Activated gamma-delta T cell treated with Interleukin-2 at 50 U/mL for 16 hours (primary cell): ENCODE measurements around the gene GRPEL1.
"Not testable (repeated sequence)": the region's sequence is repeated elsewhere in the genome, so short reads cannot be mapped to it uniquely, and the experiment has no call there.

Experiments
- DNase-seq: peaks from one replicate; pipeline ENCODE4 v3.0.0-alpha.2; 2020

The GRPEL1 gene

DNA sequence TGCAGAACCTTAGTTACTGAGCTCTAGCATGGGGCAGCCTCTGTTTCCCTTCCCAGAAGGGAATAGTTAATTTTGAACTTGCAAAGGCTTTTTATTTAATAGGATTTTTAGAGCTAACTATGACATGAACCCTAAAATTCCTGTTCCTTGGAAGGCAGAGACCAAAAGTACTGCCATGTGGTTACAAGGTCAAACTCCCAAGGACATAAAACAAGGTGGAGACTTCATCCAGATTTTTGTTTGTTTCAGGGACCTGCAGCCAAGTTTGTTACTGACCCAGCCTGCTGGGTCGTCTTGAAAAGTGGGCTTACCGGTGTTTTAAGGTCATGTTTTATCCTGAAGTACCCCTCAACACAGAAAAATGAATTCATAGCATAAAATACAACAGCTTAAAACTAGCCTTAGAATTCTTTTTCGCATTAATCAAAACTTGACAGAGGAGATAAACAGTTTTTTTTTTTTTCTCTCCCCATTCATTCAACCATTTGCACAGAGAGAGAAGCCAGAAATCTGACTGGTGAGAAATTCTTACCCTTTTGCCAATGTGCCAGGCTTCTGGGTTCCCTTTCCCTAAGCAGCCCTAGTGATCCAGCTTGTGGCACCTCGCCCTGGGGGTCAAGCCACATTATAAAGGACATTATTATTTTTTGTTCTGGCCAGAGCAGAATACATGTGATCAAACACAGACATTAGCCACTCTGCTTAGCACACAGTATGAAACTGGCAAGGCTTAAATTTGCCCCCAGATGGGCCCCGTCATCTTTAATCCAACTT is 21.5 kb upstream of the GRPEL1 start:
- DNase-seq: no peak

GRCh38 chr4:7087036-7087435 is 19.2 kb upstream of the GRPEL1 start:
- no peak for DNase-seq

GRCh38 chr4:7086384-7086783 is 18.5 kb upstream of the GRPEL1 start:
- DNase-seq: no peak

DNA sequence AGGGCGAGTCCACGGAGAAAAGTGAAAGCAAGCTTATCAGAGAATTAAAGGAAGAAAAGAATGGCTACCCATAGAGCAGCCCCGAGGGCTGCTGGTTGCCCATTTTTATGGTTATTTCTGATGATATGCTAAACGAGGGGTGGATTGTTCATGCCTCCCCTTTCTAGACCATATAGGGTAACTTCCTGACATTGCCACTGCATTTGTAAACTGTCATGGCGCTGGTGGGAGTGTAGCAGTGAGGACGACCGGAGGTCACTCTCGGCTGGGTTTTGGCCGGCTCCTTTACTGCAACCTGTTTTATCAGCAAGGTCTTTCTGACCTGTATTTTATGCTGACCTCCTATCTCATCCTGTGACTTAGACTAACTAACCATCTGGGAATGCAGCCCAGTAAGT is 16.7 kb upstream of the GRPEL1 start:
- not testable (repeated sequence) for DNase-seq

DNA sequence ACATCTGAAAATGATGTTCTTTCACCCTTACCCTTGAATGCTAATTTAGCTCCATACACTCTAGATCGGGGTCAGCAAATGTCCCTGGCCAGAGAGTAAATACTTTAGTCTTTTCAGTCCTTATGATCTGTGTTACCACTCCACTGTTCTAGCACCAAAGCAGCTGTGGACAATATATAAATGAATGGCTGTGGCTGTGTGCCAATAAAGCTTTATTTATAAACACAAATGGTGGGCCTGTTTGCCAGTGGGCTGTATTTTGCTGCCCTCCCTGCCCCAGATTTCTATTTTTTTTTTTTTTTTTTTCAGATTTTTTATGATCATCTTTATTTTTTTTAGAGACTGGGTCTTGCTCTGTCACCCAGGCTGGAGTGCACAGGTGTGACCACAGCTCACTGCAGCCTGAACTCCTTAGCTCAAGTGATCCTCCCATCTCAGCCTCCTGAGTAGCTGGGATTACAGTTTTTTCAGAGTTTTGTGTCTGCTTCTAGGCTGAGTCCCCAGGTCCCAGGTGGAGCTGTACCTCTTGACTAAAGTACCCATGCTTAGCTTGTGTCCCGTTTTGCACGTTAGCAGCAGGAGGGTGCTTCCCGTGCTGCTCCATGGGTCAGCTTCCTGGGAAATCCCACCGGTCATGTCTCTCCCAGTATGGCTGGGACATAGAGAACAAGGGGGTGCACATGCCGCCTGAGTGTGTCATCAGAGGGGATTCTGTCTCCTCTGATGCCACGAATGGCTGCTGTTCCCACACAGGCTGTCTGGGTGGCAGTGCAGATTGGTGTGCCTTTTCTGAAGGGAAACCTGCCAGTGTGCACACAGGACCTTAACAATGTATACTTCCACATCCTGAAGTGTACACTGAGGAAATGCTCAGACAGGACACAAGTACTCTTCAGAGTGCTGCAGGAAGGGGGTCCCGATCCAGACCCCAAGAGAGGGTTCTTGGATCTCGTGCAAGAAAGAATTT is 16.0 kb upstream of the GRPEL1 start:
- DNase-seq: no peak

- not testable (repeated sequence) for DNase-seq
Measured at GRCh38 chr4:7079909-7080308, 12.0 kb upstream of the GRPEL1 start.

DNA sequence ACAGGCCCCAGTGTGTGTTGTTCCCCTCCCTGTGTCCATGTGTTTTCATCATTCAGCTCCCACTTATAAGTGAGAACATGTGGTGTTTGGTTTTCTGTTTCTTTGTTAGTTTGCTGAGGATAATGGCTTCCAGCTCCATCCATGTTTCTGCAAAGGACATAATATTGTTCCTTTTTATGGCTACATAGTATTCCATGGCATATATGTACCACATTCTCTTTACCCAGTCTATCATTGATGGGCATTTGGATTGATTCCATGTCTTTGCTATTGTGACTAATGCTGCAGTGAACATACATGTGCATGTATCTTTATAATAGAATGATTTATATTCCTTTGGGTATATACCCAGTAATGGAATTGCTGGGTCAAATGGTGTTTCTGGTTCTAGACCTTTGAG is 11.6 kb upstream of the GRPEL1 start:
- DNase-seq: not testable (repeated sequence)

GRCh38 chr4:7078025-7078424 is 10.2 kb upstream of the GRPEL1 start:
- no peak for DNase-seq

DNA sequence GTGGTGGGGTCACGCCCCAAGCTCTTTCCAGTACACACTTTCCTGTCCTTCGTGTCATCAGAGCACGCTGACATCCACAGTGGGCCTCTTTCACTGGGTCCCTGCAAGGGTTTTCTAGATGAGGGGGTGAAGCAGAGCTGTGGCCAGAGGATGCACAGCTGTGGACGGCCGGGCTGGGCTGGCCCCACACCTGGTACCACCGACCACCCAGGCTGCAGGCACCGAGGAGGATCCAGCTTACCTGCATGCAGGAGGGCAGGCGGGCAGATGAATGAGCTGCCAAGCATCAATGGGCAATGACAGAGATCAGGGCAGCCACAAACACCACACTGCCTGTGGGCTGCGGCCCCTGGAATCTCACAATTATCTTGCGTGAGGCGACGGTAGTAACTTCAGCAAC is 9.5 kb upstream of the GRPEL1 start:
- DNase-seq: no peak

DNA sequence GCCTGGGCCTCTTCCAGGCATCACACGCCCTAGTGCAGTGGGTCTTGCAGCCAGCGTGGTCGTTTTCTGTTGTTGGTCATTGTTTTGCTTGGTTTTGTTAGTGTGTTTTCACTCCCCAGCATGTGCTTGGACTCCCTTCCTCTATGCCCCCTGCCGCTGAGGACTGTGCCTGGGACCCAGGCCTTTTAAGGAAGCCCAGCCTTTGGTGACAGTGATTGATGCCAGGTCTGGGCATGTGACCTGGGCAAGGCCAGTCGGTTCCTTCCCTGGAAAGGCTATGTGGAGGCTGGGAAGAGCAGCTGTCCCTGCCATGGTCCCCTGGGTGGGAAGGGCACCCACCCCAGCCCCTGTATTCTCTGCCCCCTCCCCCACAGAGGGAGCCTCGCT is 8.8 kb upstream of the GRPEL1 start:
- no peak for DNase-seq

GRCh38 chr4:7075962-7076695 is 8.3 kb upstream of the GRPEL1 start:
- no peak for DNase-seq

DNA sequence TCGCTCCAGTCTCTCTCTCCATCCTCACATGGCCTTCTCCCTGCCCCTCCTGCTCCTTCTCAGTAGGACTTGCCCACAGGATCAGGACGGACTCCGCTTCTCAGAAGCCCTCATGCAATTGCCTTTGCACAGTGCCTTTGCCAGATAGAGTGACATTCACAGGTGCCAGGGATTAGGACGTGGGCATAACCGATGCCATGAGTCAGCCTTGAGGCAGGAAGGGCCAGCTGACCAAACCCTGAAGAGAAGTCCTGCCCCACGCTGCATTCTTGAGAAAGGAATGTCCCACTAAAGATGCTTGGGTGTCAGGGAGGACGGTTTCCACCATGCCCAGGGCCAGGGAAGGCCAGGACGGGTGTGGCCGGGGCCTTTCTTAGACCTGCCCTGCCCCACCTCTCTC is 6.6 kb upstream of the GRPEL1 start:
- DNase-seq: no peak

- DNase-seq: no peak
Measured at GRCh38 chr4:7073526-7074390, 5.9 kb upstream of the GRPEL1 start.

DNA sequence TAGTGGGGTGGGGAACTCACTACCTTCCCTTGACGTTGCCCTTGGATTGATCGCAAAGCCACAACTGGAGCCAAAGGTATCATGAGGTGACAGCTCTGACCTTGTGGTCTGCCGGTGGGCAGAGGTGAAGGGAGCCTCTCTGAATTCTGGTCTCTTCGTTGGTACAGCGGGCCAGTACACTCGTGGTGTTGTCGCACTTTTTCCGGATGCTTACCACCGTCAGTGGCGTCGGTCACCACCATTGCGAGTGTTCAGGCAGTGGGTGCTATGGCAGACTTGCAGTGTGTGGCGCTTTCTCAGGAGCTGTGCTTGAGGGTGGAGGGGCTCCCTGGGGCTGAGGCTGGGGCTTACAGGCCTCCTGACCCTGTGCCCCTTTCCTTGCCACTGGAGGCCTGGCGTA is 5.2 kb upstream of the GRPEL1 start:
- DNase-seq: no peak

GRCh38 chr4:7070729-7071511 is 3.1 kb upstream of the GRPEL1 start:
- peak; percentile 87 for DNase-seq

- no peak for DNase-seq
Measured at GRCh38 chr4:7068883-7069282, 1.0 kb upstream of the GRPEL1 start.

- no peak for DNase-seq
Measured at GRCh38 chr4:7068279-7068842, 497 bp upstream of the GRPEL1 start.

DNA sequence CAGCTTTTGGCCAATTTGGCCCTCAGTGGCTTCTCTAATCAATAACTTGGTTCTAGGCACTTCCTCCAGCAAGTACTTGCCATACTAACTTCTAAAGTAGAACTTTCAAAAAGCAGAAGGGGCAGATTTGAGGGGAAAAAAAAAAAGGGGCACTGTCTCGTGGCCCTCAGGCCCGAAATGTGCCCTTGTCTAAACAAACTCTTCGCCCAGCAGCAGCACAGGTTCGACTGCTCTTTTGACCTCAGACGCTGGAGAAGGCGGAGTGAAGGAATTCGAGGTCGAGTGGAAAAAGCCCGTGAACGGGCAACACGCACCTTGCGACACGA is 775 bp downstream of the GRPEL1 start:
- DNase-seq: no peak

DNA sequence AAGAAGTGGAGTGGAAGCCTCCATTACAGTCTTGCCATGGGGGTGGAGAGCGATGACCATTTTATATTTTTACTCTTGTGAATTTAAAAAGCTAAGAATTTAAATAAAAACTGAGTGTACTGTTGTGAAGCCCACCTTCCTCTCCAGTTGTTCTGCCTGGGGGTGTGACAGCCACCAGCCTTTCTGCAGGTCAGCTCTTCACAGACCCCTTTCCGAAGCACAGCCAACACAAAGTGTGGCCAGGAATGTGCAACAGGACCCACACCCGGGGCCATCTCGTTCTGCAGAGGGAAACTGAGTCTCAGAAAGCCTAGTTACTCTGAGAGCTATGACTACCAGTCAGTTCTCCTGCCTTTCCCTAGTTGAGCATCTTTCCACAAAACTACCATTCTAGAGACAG is 1.4 kb downstream of the GRPEL1 start:
- DNase-seq: no peak

DNA sequence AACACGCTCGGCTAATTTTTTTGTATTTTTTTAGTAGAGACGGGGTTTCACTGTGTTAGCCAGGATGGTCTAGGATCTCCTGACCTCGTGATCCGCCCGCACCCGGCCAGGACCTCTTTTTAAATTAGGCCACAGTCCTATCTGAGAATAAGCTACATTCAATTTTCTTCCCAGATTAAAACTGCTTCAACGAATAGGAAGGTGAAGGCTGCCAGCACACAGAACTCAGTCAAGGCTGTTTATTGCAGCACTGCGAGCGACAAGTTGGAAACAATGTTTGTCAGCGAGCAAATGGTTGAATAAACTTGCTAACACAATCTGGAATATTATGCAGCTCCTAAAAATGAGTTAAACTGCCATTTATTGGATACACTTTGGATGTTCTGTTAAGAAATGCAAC is 1.9 kb downstream of the GRPEL1 start:
- no peak for DNase-seq

GRCh38 chr4:7063362-7063761 is 4.5 kb downstream of the GRPEL1 start:
- no peak for DNase-seq
